OCI-LY1 (cell line): ENCODE results near the gene LZTR1.
"Not testable (repeated sequence)": the region's sequence is repeated elsewhere in the genome, so short reads cannot be mapped to it uniquely, and the experiment has no call there.

Source experiments
- H2AFZ ChIP-seq: fragments of 200-600 bp; sonication (generic), shearing (Covaris generic); 2 replicates; pipeline ENCODE4 v1.6.0; 2014; ENCODE audit warnings: antibody characterized with exemption, mild to moderate bottlenecking, low read length
- H3F3A ChIP-seq: fragments of 200-600 bp; sonication (generic), shearing (Covaris generic); 2 replicates; pipeline ENCODE4 v1.6.0; 2014; ENCODE audit warnings: mild to moderate bottlenecking, antibody characterized with exemption, low read length, moderate library complexity; ENCODE audit not compliant: insufficient read depth
- H3K27ac ChIP-seq: fragments of 200-600 bp; sonication (generic); 2 replicates; pipeline ENCODE4 v1.5.1; 2014; ENCODE audit warnings: low read length, mixed run types, mild to moderate bottlenecking, low read depth; ENCODE audit not compliant: poor library complexity, severe bottlenecking
- H3K27me3 ChIP-seq: fragments of 200-600 bp; sonication (generic); 2 replicates; pipeline ENCODE4 v1.6.0; 2014; ENCODE audit warnings: antibody characterized with exemption, mild to moderate bottlenecking, low read length, moderate library complexity; ENCODE audit not compliant: insufficient read depth
- H3K36me3 ChIP-seq: fragments of 200-600 bp; sonication (generic); 2 replicates; pipeline ENCODE4 v1.6.1; 2014; ENCODE audit warnings: mild to moderate bottlenecking, antibody characterized with exemption, low read length, moderate library complexity, mixed read lengths; ENCODE audit not compliant: insufficient read depth
- H3K4me1 ChIP-seq: fragments of 200-600 bp; sonication (generic); 2 replicates; pipeline ENCODE4 v1.5.1; 2014; ENCODE audit warnings: mild to moderate bottlenecking, low read length, moderate library complexity; ENCODE audit not compliant: insufficient read depth, severe bottlenecking
- H3K4me2 ChIP-seq: fragments of 200-600 bp; sonication (generic), shearing (Covaris generic); 2 replicates; pipeline ENCODE4 v1.6.1; 2014; ENCODE audit warnings: low read length
- H3K4me3 ChIP-seq: fragments of 200-600 bp; sonication (generic); 2 replicates; pipeline ENCODE4 v1.5.1; 2014; ENCODE audit warnings: low read length, low read depth, mild to moderate bottlenecking, mixed read lengths; ENCODE audit not compliant: poor library complexity, severe bottlenecking
- H3K79me2 ChIP-seq: fragments of 200-600 bp; shearing (Covaris generic); 2 replicates; pipeline ENCODE4 v1.6.1; 2016; ENCODE audit warnings: mixed run types, low read length, mixed read lengths; ENCODE audit not compliant: insufficient read depth
- H3K9ac ChIP-seq: fragments of 200-600 bp; sonication (generic), shearing (Covaris generic); 2 replicates; pipeline ENCODE4 v1.6.1; 2014; ENCODE audit warnings: mild to moderate bottlenecking, low read length, mixed read lengths
- H3K9me2 ChIP-seq: fragments of 200-600 bp; sonication (generic), shearing (Covaris generic); 2 replicates; pipeline ENCODE4 v1.6.1; 2014; ENCODE audit warnings: low read depth, mild to moderate bottlenecking, low read length, mixed read lengths
- H3K9me3 ChIP-seq: fragments of 200-600 bp; shearing (Covaris generic); 2 replicates; pipeline ENCODE4 v1.6.1; 2014; ENCODE audit warnings: low read length, mixed read lengths
- H4K20me1 ChIP-seq: fragments of 200-600 bp; sonication (generic), shearing (Covaris generic); 2 replicates; pipeline ENCODE4 v1.6.0; 2016; ENCODE audit warnings: mild to moderate bottlenecking, low read length; ENCODE audit not compliant: insufficient read depth
- EZH2 ChIP-seq: fragments of 200-600 bp; sonication (generic), shearing (Covaris generic); IDR thresholded peaks from 2 replicates; pipeline ENCODE4 v1.8.0; 2017; ENCODE audit warnings: borderline replicate concordance, mixed run types, mild to moderate bottlenecking, antibody characterized with exemption, low read length, moderate library complexity, mixed read lengths
- TF ChIP-seq, protein P1 (sequence below): fragments of 200-600 bp; sonication (generic), shearing (Covaris generic); IDR thresholded peaks from 2 replicates; pipeline ENCODE4 v1.5.1; 2017; ENCODE audit warnings: mild to moderate bottlenecking, antibody characterized with exemption, low read length, moderate library complexity, mixed read lengths

LZTR1 gene

DNA sequence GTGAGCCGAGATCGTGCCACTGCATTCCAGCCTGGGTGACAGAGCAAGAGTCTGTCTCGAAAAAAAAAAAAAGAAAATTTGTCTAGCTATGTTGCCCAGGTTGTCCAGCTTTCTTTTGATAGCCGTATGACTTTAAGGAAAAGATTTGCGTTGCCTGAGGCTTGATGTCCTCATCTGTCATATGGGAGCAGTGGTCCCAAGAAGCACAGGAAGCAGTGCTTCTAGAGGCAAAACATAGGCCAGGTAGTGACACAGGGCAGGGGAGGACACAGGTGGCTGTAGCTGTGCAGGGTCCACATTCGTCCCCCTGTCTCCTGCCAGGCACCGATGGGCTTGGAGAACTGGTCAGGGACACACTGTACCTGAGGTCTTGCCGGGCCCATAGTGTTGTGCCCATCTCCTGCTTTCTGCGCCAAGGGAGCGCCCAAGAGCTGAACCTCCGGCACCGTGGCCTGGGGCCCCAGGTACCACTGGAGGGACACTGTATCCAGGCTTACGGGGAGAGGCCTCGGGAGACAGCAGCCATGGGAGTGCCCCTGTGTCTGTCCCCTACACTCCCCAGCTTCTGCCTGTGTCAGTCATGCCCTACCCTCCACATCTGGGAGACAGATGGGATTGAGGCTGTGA, 65.1 kb downstream of the LZTR1 start:
- H3K4me2 ChIP-seq: no peak overlapping the region
- H3K4me1 ChIP-seq: peaks cover 6% of the 10 kb centered on the region
- H4K20me1 ChIP-seq: no peaks in the 10 kb centered on the region
- H3F3A ChIP-seq: no peaks in the 10 kb centered on the region
- H3K36me3 ChIP-seq: no peaks in the 10 kb centered on the region
- TF ChIP-seq, protein P1, sequence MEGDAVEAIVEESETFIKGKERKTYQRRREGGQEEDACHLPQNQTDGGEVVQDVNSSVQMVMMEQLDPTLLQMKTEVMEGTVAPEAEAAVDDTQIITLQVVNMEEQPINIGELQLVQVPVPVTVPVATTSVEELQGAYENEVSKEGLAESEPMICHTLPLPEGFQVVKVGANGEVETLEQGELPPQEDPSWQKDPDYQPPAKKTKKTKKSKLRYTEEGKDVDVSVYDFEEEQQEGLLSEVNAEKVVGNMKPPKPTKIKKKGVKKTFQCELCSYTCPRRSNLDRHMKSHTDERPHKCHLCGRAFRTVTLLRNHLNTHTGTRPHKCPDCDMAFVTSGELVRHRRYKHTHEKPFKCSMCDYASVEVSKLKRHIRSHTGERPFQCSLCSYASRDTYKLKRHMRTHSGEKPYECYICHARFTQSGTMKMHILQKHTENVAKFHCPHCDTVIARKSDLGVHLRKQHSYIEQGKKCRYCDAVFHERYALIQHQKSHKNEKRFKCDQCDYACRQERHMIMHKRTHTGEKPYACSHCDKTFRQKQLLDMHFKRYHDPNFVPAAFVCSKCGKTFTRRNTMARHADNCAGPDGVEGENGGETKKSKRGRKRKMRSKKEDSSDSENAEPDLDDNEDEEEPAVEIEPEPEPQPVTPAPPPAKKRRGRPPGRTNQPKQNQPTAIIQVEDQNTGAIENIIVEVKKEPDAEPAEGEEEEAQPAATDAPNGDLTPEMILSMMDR: no peak
- no peak for TF ChIP-seq EZH2
- H3K9me2 ChIP-seq: no peaks in the 10 kb centered on the region
- H3K9ac ChIP-seq: no peak overlapping the region
- H3K27ac ChIP-seq: no peak overlapping the region
- H2AFZ ChIP-seq: no peak overlapping the region
- H3K4me3 ChIP-seq: no peak overlapping the region
- H3K79me2 ChIP-seq: no peaks in the 10 kb centered on the region
- 0 out of 2 replicates have a peak, but pooled peaks cover 3% of the 10 kb centered on the region for H3K27me3 ChIP-seq
- H3K9me3 ChIP-seq: no peaks in the 10 kb centered on the region

- Histone ChIP-seq H3K4me1 (peaks cover 6% of the 10 kb centered on the region), H3K9me3 (no peaks in the 10 kb centered on the region)
Measured at GRCh38 chr22:21047730-21048129, 65.6 kb downstream of the LZTR1 start.

DNA sequence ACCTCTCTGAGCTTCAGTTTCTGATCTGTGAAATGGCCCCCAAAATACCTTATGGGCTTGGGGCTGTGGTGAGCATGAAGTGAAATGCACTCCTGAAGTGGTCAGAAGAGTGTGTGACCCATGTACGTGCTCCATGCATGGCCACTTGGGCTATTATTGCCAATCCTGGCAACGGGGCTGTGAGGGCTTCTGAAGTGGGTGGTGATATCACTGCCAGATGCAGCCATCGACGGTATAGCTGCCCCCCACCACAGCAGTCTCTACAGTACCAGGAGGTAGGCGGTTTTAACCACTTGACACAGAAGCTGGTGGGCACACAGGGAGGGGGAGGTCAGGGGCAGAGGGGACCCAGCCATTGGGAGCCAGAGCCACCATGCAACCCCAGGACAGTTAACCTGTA, 66.4 kb downstream of the LZTR1 start:
- H3K27me3 ChIP-seq, H3K79me2 ChIP-seq: not testable (repeated sequence)

More at GRCh38 chr22:21047730-21048129, 65.6 kb downstream of the LZTR1 start:
- TF ChIP-seq, protein P1: no peak
- no peak for TF ChIP-seq EZH2
- no peaks in the 10 kb centered on the region for H3K9me2 ChIP-seq
- H3F3A ChIP-seq: no peaks in the 10 kb centered on the region
- no peak overlapping the region for H3K4me3 ChIP-seq
- H3K9ac ChIP-seq: no peak overlapping the region
- no peak overlapping the region for H3K27ac ChIP-seq
- 0 out of 2 replicates have a peak, but pooled peaks cover 3% of the 10 kb centered on the region for H3K27me3 ChIP-seq
- H3K79me2 ChIP-seq: no peaks in the 10 kb centered on the region
- no peaks in the 10 kb centered on the region for H4K20me1 ChIP-seq
- no peaks in the 10 kb centered on the region for H3K36me3 ChIP-seq
- no peak overlapping the region for H3K4me2 ChIP-seq
- no peak overlapping the region for H2AFZ ChIP-seq

More for the DNA sequence above, 66.4 kb downstream of the LZTR1 start:
- not testable (repeated sequence) for H3K4me2 ChIP-seq, H3K9ac ChIP-seq, H3K4me3 ChIP-seq, H3K27ac ChIP-seq, H4K20me1 ChIP-seq, H3K9me3 ChIP-seq, H3F3A ChIP-seq, H3K9me2 ChIP-seq, H3K36me3 ChIP-seq, H2AFZ ChIP-seq, H3K4me1 ChIP-seq
